Measurements from ENCODE around the gene DLK2.

Gene DLK2

GRCh38 chr6:43488667-43489276 lies 33.4 kb upstream of the DLK2 start:
- no peak for TF ChIP-seq CTCF (IDR thresholded peaks at IDR 0.05; ENCODE audit: extremely low read depth, insufficient read depth, missing control alignments)
- in situ Hi-C loops (cut with MboI; ENCODE audit: low pct_unique_long_range_greater_than_20kb, low sequenced_read_pairs, unreplicated experiment), result no loop called here
- no peak for DNase-seq (ENCODE audit: low spot score)

GRCh38 chr6:43481591-43482236 lies 26.4 kb upstream of the DLK2 start:
- DNase-seq (ENCODE audit: low spot score), result no peak
- in situ Hi-C loops (cut with MboI; ENCODE audit: low pct_unique_long_range_greater_than_20kb, low sequenced_read_pairs, unreplicated experiment), result no loop called here
- no peak for TF ChIP-seq CTCF (IDR thresholded peaks at IDR 0.05; ENCODE audit: extremely low read depth, insufficient read depth, missing control alignments)

- DNase-seq (ENCODE audit: low spot score), result no peak
- no peak for TF ChIP-seq CTCF (IDR thresholded peaks at IDR 0.05; ENCODE audit: extremely low read depth, insufficient read depth, missing control alignments)
- in situ Hi-C loops (cut with MboI; ENCODE audit: low pct_unique_long_range_greater_than_20kb, low sequenced_read_pairs, unreplicated experiment), result no loop called here
These were observed 25.7 kb upstream of the DLK2 start for GRCh38 chr6:43481075-43481474.

- in situ Hi-C loops (cut with MboI; ENCODE audit: low pct_unique_long_range_greater_than_20kb, low sequenced_read_pairs, unreplicated experiment), result no loop called here
- DNase-seq (ENCODE audit: low spot score), result no peak
- TF ChIP-seq CTCF (IDR thresholded peaks at IDR 0.05; ENCODE audit: extremely low read depth, insufficient read depth, missing control alignments), result no peak
These were observed 22.6 kb upstream of the DLK2 start for GRCh38 chr6:43478008-43478372.

GRCh38 chr6:43477235-43478007 lies 22.1 kb upstream of the DLK2 start, which contains the start of gene TJAP1:
TJAP1 (plus strand) TSS chr6:43477570; CDS start chr6:43499002, 21,432 bp downstream.
- in situ Hi-C loops (cut with MboI; ENCODE audit: low pct_unique_long_range_greater_than_20kb, low sequenced_read_pairs, unreplicated experiment), result no loop called here
- no peak for TF ChIP-seq CTCF (IDR thresholded peaks at IDR 0.05; ENCODE audit: extremely low read depth, insufficient read depth, missing control alignments)
- DNase-seq (ENCODE audit: low spot score), result peak; percentile 93

GRCh38 chr6:43476746-43477145 lies 21.4 kb upstream of the DLK2 start:
- TF ChIP-seq CTCF (IDR thresholded peaks at IDR 0.05; ENCODE audit: extremely low read depth, insufficient read depth, missing control alignments), result no peak
- no peak for DNase-seq (ENCODE audit: low spot score)
- in situ Hi-C loops (cut with MboI; ENCODE audit: low pct_unique_long_range_greater_than_20kb, low sequenced_read_pairs, unreplicated experiment), result no loop called here

Measured in GM13977 (cell line).